Panc1 (cell line): Measurements from ENCODE around the gene FNTB.

Source experiments
- POLR2AphosphoS5 ChIP-seq: IDR thresholded peaks from 2 replicates; pipeline ENCODE4 v1.6.1; 2012; ENCODE audit warnings: mild to moderate bottlenecking, low read depth, low read length, moderate library complexity
- TF ChIP-seq, protein P1 (sequence below): fragments of 450-650 bp; IDR thresholded peaks from 2 replicates; pipeline ENCODE4 v1.5.1; 2017; ENCODE audit warnings: mild to moderate bottlenecking

DNA sequence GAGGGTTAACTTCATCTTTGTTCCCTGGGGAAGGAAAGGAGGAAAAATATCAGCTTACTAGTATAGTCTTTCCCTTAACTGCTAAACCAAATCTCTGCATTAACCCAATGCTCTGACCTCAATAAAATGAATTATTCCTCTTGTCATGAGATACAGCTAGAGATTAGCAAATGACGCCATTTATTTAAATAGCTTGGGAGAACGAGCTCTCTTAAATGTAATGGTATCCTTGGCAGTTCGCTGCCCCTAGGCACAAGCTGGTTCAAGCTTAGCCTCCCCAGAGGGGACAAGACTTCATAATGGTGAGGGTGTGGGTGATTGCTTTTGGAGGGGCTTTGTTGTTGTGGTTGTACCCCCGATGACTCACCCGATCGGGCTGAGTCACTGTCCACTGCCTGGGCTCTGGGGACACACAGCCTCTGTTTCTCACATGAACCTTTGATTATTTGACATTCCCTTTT, 19.6 kb downstream of the FNTB start:
- TF ChIP-seq, protein P1, sequence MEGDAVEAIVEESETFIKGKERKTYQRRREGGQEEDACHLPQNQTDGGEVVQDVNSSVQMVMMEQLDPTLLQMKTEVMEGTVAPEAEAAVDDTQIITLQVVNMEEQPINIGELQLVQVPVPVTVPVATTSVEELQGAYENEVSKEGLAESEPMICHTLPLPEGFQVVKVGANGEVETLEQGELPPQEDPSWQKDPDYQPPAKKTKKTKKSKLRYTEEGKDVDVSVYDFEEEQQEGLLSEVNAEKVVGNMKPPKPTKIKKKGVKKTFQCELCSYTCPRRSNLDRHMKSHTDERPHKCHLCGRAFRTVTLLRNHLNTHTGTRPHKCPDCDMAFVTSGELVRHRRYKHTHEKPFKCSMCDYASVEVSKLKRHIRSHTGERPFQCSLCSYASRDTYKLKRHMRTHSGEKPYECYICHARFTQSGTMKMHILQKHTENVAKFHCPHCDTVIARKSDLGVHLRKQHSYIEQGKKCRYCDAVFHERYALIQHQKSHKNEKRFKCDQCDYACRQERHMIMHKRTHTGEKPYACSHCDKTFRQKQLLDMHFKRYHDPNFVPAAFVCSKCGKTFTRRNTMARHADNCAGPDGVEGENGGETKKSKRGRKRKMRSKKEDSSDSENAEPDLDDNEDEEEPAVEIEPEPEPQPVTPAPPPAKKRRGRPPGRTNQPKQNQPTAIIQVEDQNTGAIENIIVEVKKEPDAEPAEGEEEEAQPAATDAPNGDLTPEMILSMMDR = no peak
- no peak for TF ChIP-seq POLR2AphosphoS5
